Glomerular endothelial cell (primary cell): ENCODE data around the gene CYB561D2. TPM values are rescaled to one million over a fixed set of nuclear protein-coding genes. Genes with fewer than 3 reads are reported as not detected.

Source experiments
- DNase-seq: peaks from one replicate; pipeline ENCODE4 v3.0.0-alpha.2; 2011; ENCODE audit warnings: low read depth, low spot score; ENCODE audit errors: extremely low read depth
- total RNA-seq: library from RNA; depleted of rRNA; stranded (reverse); fragments of >200 nt; gene quantifications from 2 replicates; pipeline ENCODE4 v1.2.3, GENCODE V29; 2015

Gene CYB561D2
- total RNA-seq, 1 donor from 2014 or later = 16.2 TPM

GRCh38 chr3:50323092-50323600 lies 27.5 kb upstream of the CYB561D2 start:
- DNase-seq = no peak

GRCh38 chr3:50323614-50324199 lies 27.0 kb upstream of the CYB561D2 start:
- DNase-seq = no peak

GRCh38 chr3:50324351-50325112 lies 26.1 kb upstream of the CYB561D2 start:
- no peak for DNase-seq

GRCh38 chr3:50325113-50325480 lies 25.6 kb upstream of the CYB561D2 start:
- DNase-seq = no peak

- DNase-seq = no peak
Measured at GRCh38 chr3:50325497-50326181, 25.0 kb upstream of the CYB561D2 start.

GRCh38 chr3:50326182-50326541 lies 24.5 kb upstream of the CYB561D2 start:
- no peak for DNase-seq

- DNase-seq = no peak
Measured at GRCh38 chr3:50327129-50327528, 23.5 kb upstream of the CYB561D2 start.

GRCh38 chr3:50327943-50328691 lies 22.5 kb upstream of the CYB561D2 start, which contains the start of gene TUSC2:
Gene TUSC2 (minus strand): TSS chr3:50328223. CDS start chr3:50328099, 124 bp downstream.
- no peak for DNase-seq

GRCh38 chr3:50330330-50330729 lies 20.3 kb upstream of the CYB561D2 start:
- DNase-seq = no peak

GRCh38 chr3:50331364-50331907 lies 19.2 kb upstream of the CYB561D2 start:
- no peak for DNase-seq

- DNase-seq = no peak
Measured at GRCh38 chr3:50333744-50334328, 16.8 kb upstream of the CYB561D2 start.

GRCh38 chr3:50334339-50335075 lies 16.2 kb upstream of the CYB561D2 start:
- no peak for DNase-seq

GRCh38 chr3:50336452-50337174 lies 14.0 kb upstream of the CYB561D2 start:
- DNase-seq = no peak

GRCh38 chr3:50337175-50337861 lies 13.3 kb upstream of the CYB561D2 start:
- no peak for DNase-seq

GRCh38 chr3:50338965-50339364 lies 11.7 kb upstream of the CYB561D2 start:
- no peak for DNase-seq

GRCh38 chr3:50339485-50340146 lies 11.0 kb upstream of the CYB561D2 start:
- DNase-seq = no peak

- DNase-seq = no peak
Measured at GRCh38 chr3:50340147-50340447, 10.6 kb upstream of the CYB561D2 start.
